ENCODE measurements around the gene ANK2.
A peak's percentile ranks its signal among the peaks of the same experiment; 100 is the strongest.

The ANK2 gene

DNA sequence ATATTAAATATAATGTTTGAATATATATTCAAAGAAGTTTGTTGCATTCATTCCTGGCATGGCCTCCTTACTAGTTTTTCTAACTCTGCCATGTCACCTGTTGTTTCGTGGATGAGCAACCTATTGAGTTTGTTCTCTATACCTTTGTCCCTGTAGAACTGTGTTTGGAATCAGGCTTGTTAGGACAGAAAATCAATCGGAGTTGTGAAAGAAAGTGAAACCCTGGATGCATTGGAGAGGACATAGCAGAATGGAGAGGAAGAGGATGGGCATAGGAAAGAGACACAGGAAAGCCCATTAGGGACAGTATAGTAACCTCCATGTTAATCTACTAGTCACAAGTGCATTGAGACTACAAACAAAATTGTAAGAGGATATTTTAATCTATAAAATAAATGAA, 31.2 kb downstream of the ANK2 start:
- H3K9me3 ChIP-seq (ENCODE audit: control insufficient read depth in 1 of 2, low read length in 2 of 2), result no peaks in the 10 kb centered on the region
- H3K27ac ChIP-seq (ENCODE audit: low read depth, low read length), result no peak overlapping the region
- no peak overlapping the region for H3K9ac ChIP-seq (ENCODE audit: low read depth in 1 of 2, low read length in 2 of 2)
- no peaks in the 10 kb centered on the region for H3K4me1 ChIP-seq (ENCODE audit: control insufficient read depth in 1 of 2, insufficient read depth in 2 of 2, low read length in 2 of 2)
- no peak overlapping the region for H3K4me3 ChIP-seq (ENCODE audit: low read depth in 1 of 2, low read length in 2 of 2)
- no peaks in the 10 kb centered on the region for H3K27me3 ChIP-seq (ENCODE audit: control insufficient read depth in 1 of 2, insufficient read depth in 2 of 2, low read length in 2 of 2)
- no peaks in the 10 kb centered on the region for H3K36me3 ChIP-seq (ENCODE audit: control insufficient read depth in 1 of 2, insufficient read depth in 2 of 2, low read length in 2 of 2)

DNA sequence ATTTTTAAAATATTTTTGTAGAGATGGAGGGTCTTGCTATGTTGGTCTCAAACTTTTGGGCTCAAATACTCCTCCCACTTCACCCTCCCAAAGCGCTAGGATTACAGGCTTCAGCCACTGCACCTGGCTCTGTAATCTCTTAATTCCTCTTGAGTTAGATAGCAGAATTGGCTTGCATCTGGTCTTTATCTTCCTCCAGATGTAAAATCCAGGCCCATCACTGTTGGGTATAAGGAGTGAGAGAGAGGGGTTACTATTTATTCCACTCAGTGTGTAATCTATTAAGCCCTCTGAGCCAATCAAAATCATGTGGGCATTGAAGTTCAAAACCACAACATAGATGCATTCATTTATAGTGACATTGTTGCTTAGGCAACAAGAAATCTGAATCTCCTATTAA, 33.9 kb downstream of the ANK2 start:
- H3K4me1 ChIP-seq (ENCODE audit: control insufficient read depth in 1 of 2, insufficient read depth in 2 of 2, low read length in 2 of 2), result no peaks in the 10 kb centered on the region
- H3K4me3 ChIP-seq (ENCODE audit: low read depth in 1 of 2, low read length in 2 of 2), result no peak overlapping the region
- no peaks in the 10 kb centered on the region for H3K36me3 ChIP-seq (ENCODE audit: control insufficient read depth in 1 of 2, insufficient read depth in 2 of 2, low read length in 2 of 2)
- H3K27ac ChIP-seq (ENCODE audit: low read depth, low read length), result no peak overlapping the region
- H3K9me3 ChIP-seq (ENCODE audit: control insufficient read depth in 1 of 2, low read length in 2 of 2), result no peaks in the 10 kb centered on the region
- no peaks in the 10 kb centered on the region for H3K27me3 ChIP-seq (ENCODE audit: control insufficient read depth in 1 of 2, insufficient read depth in 2 of 2, low read length in 2 of 2)
- no peak overlapping the region for H3K9ac ChIP-seq (ENCODE audit: low read depth in 1 of 2, low read length in 2 of 2)

DNA sequence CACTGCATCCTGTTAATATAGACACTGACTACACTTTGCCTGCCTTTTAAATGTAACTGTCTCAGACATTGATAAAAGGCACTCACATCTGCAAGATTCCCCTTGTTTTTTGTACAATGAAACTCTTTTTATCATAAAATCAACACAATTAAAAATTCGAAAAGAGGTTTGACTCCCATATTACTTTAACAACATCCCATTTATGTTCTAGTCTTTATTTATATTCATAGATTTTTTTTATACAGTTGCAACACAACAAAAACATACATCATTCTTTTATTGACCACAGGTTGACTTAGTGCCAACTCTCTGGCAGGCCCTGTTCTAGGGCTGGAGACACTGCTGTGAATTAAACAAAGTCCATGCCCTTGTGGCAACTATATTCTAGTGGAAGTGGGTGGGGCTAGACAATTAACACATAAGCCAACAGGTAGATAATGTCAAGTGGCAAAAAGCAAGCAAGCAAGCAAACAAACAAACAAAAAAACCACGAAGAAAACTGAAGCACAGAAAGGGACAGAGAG, 36.8 kb downstream of the ANK2 start:
- H3K4me3 ChIP-seq (ENCODE audit: low read depth in 1 of 2, low read length in 2 of 2), result no peak overlapping the region
- H3K36me3 ChIP-seq (ENCODE audit: control insufficient read depth in 1 of 2, insufficient read depth in 2 of 2, low read length in 2 of 2), result no peaks in the 10 kb centered on the region
- no peaks in the 10 kb centered on the region for H3K27me3 ChIP-seq (ENCODE audit: control insufficient read depth in 1 of 2, insufficient read depth in 2 of 2, low read length in 2 of 2)
- no peak overlapping the region for H3K9ac ChIP-seq (ENCODE audit: low read depth in 1 of 2, low read length in 2 of 2)
- no peak overlapping the region for H3K27ac ChIP-seq (ENCODE audit: low read depth, low read length)
- no peaks in the 10 kb centered on the region for H3K9me3 ChIP-seq (ENCODE audit: control insufficient read depth in 1 of 2, low read length in 2 of 2)
- no peaks in the 10 kb centered on the region for H3K4me1 ChIP-seq (ENCODE audit: control insufficient read depth in 1 of 2, insufficient read depth in 2 of 2, low read length in 2 of 2)

DNA sequence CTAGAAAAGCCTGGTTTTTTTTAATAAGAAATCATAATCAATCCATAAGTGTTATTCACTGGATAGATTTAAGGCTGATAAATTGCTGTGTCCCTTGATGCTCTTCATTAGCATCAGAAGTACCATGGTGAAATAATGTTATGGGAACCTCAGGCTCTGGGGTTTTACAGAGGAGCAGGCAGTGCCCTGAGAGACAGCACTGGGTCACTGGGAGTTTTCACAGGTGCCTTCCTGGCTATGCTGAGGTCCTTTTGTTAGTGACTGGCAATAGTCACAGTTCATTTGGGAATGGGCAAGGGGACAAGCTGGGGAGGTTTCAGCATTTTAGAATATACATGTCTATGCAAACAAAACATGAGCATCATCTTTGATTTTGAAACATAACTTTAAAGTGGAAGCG, 38.6 kb downstream of the ANK2 start:
- Histone ChIP-seq H3K36me3 (ENCODE audit: control insufficient read depth in 1 of 2, insufficient read depth in 2 of 2, low read length in 2 of 2) (no peaks in the 10 kb centered on the region), H3K9ac (ENCODE audit: low read depth in 1 of 2, low read length in 2 of 2) (no peak overlapping the region), H3K9me3 (ENCODE audit: control insufficient read depth in 1 of 2, low read length in 2 of 2) (no peaks in the 10 kb centered on the region), H3K27ac (ENCODE audit: low read depth, low read length) (no peak overlapping the region), H3K4me1 (ENCODE audit: control insufficient read depth in 1 of 2, insufficient read depth in 2 of 2, low read length in 2 of 2) (no peaks in the 10 kb centered on the region), H3K27me3 (ENCODE audit: control insufficient read depth in 1 of 2, insufficient read depth in 2 of 2, low read length in 2 of 2) (no peaks in the 10 kb centered on the region), H3K4me3 (ENCODE audit: low read depth in 1 of 2, low read length in 2 of 2) (no peak overlapping the region)

DNA sequence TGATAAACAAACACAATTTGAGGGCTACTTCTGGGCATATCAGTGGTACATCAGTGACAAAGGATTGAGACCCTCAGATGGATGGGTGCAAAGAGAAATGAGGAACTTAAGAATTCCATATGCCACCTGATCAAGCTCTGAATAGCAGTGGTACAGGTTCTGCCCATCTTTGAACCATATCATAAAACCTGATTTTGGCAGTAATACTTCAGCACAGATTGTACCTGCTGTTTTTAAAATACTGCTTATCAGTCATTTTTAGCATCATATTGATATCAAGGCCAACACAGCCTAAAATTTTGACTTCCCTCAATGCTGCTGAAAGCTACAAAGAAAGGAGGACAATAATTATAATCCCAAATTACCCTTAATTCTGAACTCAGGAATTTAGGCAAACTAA, 41.5 kb downstream of the ANK2 start:
- no peaks in the 10 kb centered on the region for H3K4me1 ChIP-seq (ENCODE audit: control insufficient read depth in 1 of 2, insufficient read depth in 2 of 2, low read length in 2 of 2)
- H3K36me3 ChIP-seq (ENCODE audit: control insufficient read depth in 1 of 2, insufficient read depth in 2 of 2, low read length in 2 of 2), result no peaks in the 10 kb centered on the region
- H3K9ac ChIP-seq (ENCODE audit: low read depth in 1 of 2, low read length in 2 of 2), result no peak overlapping the region
- H3K9me3 ChIP-seq (ENCODE audit: control insufficient read depth in 1 of 2, low read length in 2 of 2), result no peaks in the 10 kb centered on the region
- no peaks in the 10 kb centered on the region for H3K27me3 ChIP-seq (ENCODE audit: control insufficient read depth in 1 of 2, insufficient read depth in 2 of 2, low read length in 2 of 2)
- H3K27ac ChIP-seq (ENCODE audit: low read depth, low read length), result no peak overlapping the region
- no peak overlapping the region for H3K4me3 ChIP-seq (ENCODE audit: low read depth in 1 of 2, low read length in 2 of 2)

DNA sequence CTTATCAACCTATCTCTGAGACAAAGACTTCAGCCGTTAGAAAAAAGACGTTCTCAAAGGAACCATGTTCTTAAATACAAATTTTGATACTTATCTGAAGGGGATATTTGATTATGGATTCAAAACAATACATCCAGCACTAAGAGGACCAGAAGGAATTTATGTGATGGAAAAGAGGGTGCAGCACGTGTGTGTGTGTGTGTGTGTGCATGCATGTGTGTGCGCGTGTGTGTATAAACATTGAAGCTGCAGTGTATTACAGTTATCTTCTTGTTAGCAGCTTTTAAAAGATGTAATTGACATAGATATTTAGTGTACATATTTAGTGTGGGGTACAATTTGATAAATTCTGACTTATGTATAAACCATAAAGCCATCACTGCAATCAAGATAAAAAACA, 44.9 kb downstream of the ANK2 start:
- no peak overlapping the region for H3K9ac ChIP-seq (ENCODE audit: low read depth in 1 of 2, low read length in 2 of 2)

DNA sequence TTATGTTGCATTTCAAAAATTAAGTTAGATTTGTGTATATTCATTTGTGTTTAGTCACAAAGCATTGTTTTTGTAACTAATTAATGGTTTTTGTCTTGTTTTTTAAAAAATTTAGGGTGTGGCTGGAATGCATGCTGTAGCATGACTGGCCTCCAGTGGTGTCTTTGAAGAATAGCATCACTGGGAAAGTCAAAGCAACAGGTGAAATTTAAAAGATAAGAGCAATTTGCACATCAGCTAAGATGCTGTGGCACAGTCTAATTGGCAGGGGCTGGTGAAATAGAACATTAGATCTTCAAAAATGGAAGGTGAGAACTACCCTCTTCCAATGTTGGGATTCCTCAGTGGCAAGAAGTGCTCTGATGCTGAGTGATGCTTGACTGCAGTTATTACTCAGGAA, 45.3 kb downstream of the ANK2 start:
- H3K4me1 ChIP-seq (ENCODE audit: control insufficient read depth in 1 of 2, insufficient read depth in 2 of 2, low read length in 2 of 2), result no peaks in the 10 kb centered on the region
- H3K9ac ChIP-seq (ENCODE audit: low read depth in 1 of 2, low read length in 2 of 2), result no peak overlapping the region
- no peak overlapping the region for H3K4me3 ChIP-seq (ENCODE audit: low read depth in 1 of 2, low read length in 2 of 2)
- no peaks in the 10 kb centered on the region for H3K36me3 ChIP-seq (ENCODE audit: control insufficient read depth in 1 of 2, insufficient read depth in 2 of 2, low read length in 2 of 2)
- H3K27ac ChIP-seq (ENCODE audit: low read depth, low read length), result no peak overlapping the region
- H3K27me3 ChIP-seq (ENCODE audit: control insufficient read depth in 1 of 2, insufficient read depth in 2 of 2, low read length in 2 of 2), result no peaks in the 10 kb centered on the region
- H3K9me3 ChIP-seq (ENCODE audit: control insufficient read depth in 1 of 2, low read length in 2 of 2), result no peaks in the 10 kb centered on the region

More for the DNA sequence above, 44.9 kb downstream of the ANK2 start:
- no peaks in the 10 kb centered on the region for H3K4me1 ChIP-seq (ENCODE audit: control insufficient read depth in 1 of 2, insufficient read depth in 2 of 2, low read length in 2 of 2)
- H3K4me3 ChIP-seq (ENCODE audit: low read depth in 1 of 2, low read length in 2 of 2), result no peak overlapping the region
- no peaks in the 10 kb centered on the region for H3K27me3 ChIP-seq (ENCODE audit: control insufficient read depth in 1 of 2, insufficient read depth in 2 of 2, low read length in 2 of 2)
- H3K27ac ChIP-seq (ENCODE audit: low read depth, low read length), result no peak overlapping the region
- no peaks in the 10 kb centered on the region for H3K36me3 ChIP-seq (ENCODE audit: control insufficient read depth in 1 of 2, insufficient read depth in 2 of 2, low read length in 2 of 2)
- no peaks in the 10 kb centered on the region for H3K9me3 ChIP-seq (ENCODE audit: control insufficient read depth in 1 of 2, low read length in 2 of 2)

DNA sequence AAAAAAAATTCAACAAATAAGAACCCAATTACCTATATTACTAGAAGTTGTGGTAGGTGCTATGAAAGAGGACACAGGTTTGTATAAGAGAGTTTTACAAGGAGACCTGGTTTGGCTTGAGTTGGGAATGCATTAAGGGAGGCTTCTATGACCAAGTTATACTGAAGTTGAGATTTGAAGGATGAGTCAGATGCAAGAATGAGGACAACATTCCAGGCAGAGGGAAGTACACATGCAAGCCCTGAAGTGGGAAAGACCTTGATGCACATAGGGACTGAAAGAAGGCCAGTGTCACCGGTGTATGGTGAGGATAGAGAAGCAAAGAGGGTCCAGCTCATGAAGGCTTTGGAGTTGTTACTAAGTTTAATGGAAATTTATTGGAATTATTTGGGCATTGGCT, 52.2 kb downstream of the ANK2 start:
- Histone ChIP-seq H3K4me3 (ENCODE audit: low read depth in 1 of 2, low read length in 2 of 2) (no peak overlapping the region), H3K27ac (ENCODE audit: low read depth, low read length) (no peak overlapping the region), H3K4me1 (ENCODE audit: control insufficient read depth in 1 of 2, insufficient read depth in 2 of 2, low read length in 2 of 2) (no peaks in the 10 kb centered on the region), H3K27me3 (ENCODE audit: control insufficient read depth in 1 of 2, insufficient read depth in 2 of 2, low read length in 2 of 2) (no peaks in the 10 kb centered on the region), H3K9me3 (ENCODE audit: control insufficient read depth in 1 of 2, low read length in 2 of 2) (no peaks in the 10 kb centered on the region), H3K36me3 (ENCODE audit: control insufficient read depth in 1 of 2, insufficient read depth in 2 of 2, low read length in 2 of 2) (no peaks in the 10 kb centered on the region), H3K9ac (ENCODE audit: low read depth in 1 of 2, low read length in 2 of 2) (no peak overlapping the region)

DNA sequence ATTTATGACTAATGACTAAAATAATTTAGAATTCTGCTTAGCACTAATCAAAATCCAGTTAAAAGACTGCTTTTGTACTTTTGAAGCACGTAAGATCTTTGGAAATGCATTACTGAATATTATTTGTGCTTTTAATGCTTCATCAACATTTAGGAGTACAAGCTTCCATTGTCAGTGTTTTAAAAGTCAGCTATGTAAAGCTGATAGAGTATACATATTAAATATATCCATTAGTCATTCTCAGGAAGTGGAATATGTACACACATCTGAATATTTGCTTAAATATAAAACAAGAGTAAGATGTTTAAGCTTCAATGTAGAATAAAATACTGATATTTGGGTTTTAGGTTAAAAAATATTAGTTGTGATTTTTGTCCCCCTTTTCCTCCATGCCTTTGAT, 54.1 kb downstream of the ANK2 start:
- Histone ChIP-seq H3K27me3 (ENCODE audit: control insufficient read depth in 1 of 2, insufficient read depth in 2 of 2, low read length in 2 of 2) (no peaks in the 10 kb centered on the region), H3K4me3 (ENCODE audit: low read depth in 1 of 2, low read length in 2 of 2) (no peak overlapping the region), H3K4me1 (ENCODE audit: control insufficient read depth in 1 of 2, insufficient read depth in 2 of 2, low read length in 2 of 2) (no peaks in the 10 kb centered on the region), H3K27ac (ENCODE audit: low read depth, low read length) (no peak overlapping the region), H3K36me3 (ENCODE audit: control insufficient read depth in 1 of 2, insufficient read depth in 2 of 2, low read length in 2 of 2) (no peaks in the 10 kb centered on the region), H3K9me3 (ENCODE audit: control insufficient read depth in 1 of 2, low read length in 2 of 2) (no peaks in the 10 kb centered on the region), H3K9ac (ENCODE audit: low read depth in 1 of 2, low read length in 2 of 2) (no peak overlapping the region)

DNA sequence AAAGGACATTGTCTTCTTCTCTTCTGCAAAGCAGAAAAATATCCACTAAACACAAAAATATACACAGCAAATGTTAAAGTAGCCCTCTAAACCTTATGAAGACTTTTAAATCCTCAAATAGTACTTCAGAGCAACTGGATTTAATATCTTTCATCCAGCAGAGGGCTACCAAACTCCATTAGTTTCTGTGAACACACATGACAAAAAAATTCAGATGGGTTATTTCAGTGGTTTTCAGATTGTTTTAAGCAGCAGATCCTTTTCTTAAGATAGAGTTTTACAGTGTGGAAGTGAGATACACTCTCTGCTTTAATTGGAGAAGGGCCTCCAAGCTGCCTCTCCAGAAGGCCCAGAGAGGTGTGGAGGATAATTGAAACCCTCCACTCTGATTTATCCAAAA, 56.7 kb downstream of the ANK2 start:
- no peak overlapping the region for H3K27ac ChIP-seq (ENCODE audit: low read depth, low read length)
- H3K9me3 ChIP-seq (ENCODE audit: control insufficient read depth in 1 of 2, low read length in 2 of 2), result no peaks in the 10 kb centered on the region
- no peak overlapping the region for H3K9ac ChIP-seq (ENCODE audit: low read depth in 1 of 2, low read length in 2 of 2)
- peaks cover 4 to 6% of the 10 kb centered on the region in 2 donors for H3K4me1 ChIP-seq (ENCODE audit: control insufficient read depth in 1 of 2, insufficient read depth in 2 of 2, low read length in 2 of 2)
- H3K27me3 ChIP-seq (ENCODE audit: control insufficient read depth in 1 of 2, insufficient read depth in 2 of 2, low read length in 2 of 2), result no peaks in the 10 kb centered on the region
- H3K36me3 ChIP-seq (ENCODE audit: control insufficient read depth in 1 of 2, insufficient read depth in 2 of 2, low read length in 2 of 2), result no peaks in the 10 kb centered on the region
- no peak overlapping the region for H3K4me3 ChIP-seq (ENCODE audit: low read depth in 1 of 2, low read length in 2 of 2)

DNA sequence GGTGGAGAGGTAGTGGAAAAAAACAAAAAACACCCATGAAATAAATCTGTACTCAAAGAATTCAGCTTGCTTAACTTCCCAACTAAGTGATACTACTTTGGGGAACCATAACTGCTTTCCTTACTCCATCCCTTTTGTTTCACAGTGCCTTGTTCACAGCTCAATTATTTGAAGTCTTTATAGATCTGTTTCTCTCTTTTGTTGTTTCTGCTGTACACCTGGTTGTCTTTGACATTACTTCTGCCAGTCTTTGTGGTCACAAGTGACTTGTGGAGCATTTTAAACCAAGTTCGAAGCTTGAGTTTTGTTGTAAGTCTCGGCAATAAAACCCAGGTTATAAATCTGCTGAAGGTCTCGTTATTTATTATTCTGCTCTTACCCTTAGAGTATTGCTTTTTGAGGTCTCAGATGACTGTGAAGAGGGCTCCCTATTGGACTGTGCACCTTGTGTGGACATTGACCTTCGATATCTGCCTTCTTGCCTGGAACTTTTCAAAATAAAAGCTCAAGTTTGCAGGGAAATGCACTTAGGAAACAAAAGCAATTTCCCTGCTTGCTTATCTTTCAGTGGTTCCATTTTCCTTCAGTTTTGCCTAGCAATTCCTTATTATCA, 59.8 kb downstream of the ANK2 start:
- H3K4me3 ChIP-seq (ENCODE audit: low read depth in 1 of 2, low read length in 2 of 2), result peak overlapping the region in 1 of 2 donors; percentile 7
- H3K9ac ChIP-seq (ENCODE audit: low read depth in 1 of 2, low read length in 2 of 2), result no peak overlapping the region
- peaks cover 4 to 6% of the 10 kb centered on the region in 2 donors for H3K4me1 ChIP-seq (ENCODE audit: control insufficient read depth in 1 of 2, insufficient read depth in 2 of 2, low read length in 2 of 2)
- H3K27ac ChIP-seq (ENCODE audit: low read depth, low read length), result no peak overlapping the region
- H3K36me3 ChIP-seq (ENCODE audit: control insufficient read depth in 1 of 2, insufficient read depth in 2 of 2, low read length in 2 of 2), result no peaks in the 10 kb centered on the region
- no peaks in the 10 kb centered on the region for H3K9me3 ChIP-seq (ENCODE audit: control insufficient read depth in 1 of 2, low read length in 2 of 2)
- no peaks in the 10 kb centered on the region for H3K27me3 ChIP-seq (ENCODE audit: control insufficient read depth in 1 of 2, insufficient read depth in 2 of 2, low read length in 2 of 2)

All from duodenal mucosa (tissue), 2 donors.